Right atrium auricular region (tissue), 2 donors: ENCODE results near the gene NRF1. TPM values are rescaled to one million over a fixed set of nuclear protein-coding genes. Genes with fewer than 3 reads are reported as not detected.

ENCODE experiments used
- DNase-seq: peaks from one replicate; pipeline ENCODE4 v3.0.0-alpha.2; 2019; ENCODE audit warnings: low spot score
- H3K27ac ChIP-seq, 2 donors: fragments of 200-600 bp; sonication (generic); 1 replicate in 1 of 2; 2 replicates in 1 of 2; pipeline ENCODE4 v1.5.1; 2016 to 2019
- H3K27me3 ChIP-seq, 2 donors: fragments of 200-600 bp; sonication (generic); one replicate each; pipeline versions ENCODE4 v1.5.1 to v1.6.0; 2017 to 2019
- H3K36me3 ChIP-seq: fragments of 200-600 bp; sonication (generic); one replicate; pipeline ENCODE4 v1.5.1; 2016
- H3K4me1 ChIP-seq, 2 donors: fragments of 200-600 bp; sonication (generic); one replicate each; pipeline versions ENCODE4 v1.5.1 to v1.6.0; 2017 to 2019
- H3K4me3 ChIP-seq, 2 donors: fragments of 200-600 bp; sonication (generic); 1 replicate in 1 of 2; 2 replicates in 1 of 2; pipeline ENCODE4 v1.5.1; 2017 to 2019; ENCODE audit warnings: mild to moderate bottlenecking in 1 of 2, moderate library complexity in 1 of 2
- H3K9me3 ChIP-seq, 2 donors: fragments of 200-600 bp; sonication (generic); one replicate each; pipeline ENCODE4 v1.5.1; 2019
- CTCF ChIP-seq, 2 donors: fragments of 200-600 bp; sonication (generic); IDR thresholded peaks; one replicate each; pipeline ENCODE4 v1.5.1; 2019; ENCODE audit warnings: antibody characterized with exemption in 2 of 2
- total RNA-seq, 2 donors: library from RNA; depleted of rRNA; stranded (reverse); fragments of >200 nt; gene quantifications; one replicate each; pipeline ENCODE4 v1.1.0, GENCODE V29; 2016

The NRF1 gene
- total RNA-seq, 2 donors from 2014 or later = 14.9 to 21.2 TPM

GRCh38 chr7:129617178-129617577, 5.7 kb downstream of the NRF1 start:
- Histone ChIP-seq H3K4me3 (no peak overlapping the region), H3K9me3 (no peaks in the 10 kb centered on the region), H3K27ac (no peak overlapping the region), H3K36me3 (no peaks in the 10 kb centered on the region), H3K27me3 (no peaks in the 10 kb centered on the region), H3K4me1 (peaks cover 0 to 31% of the 10 kb centered on the region in 2 donors)
- no peak for TF ChIP-seq CTCF (IDR thresholded peaks at IDR 0.05)
- no peak for DNase-seq

- no peak overlapping the region for H3K4me3 ChIP-seq
- H3K27ac ChIP-seq = no peak overlapping the region
- TF ChIP-seq CTCF (IDR thresholded peaks at IDR 0.05) = no peak
- no peaks in the 10 kb centered on the region for H3K9me3 ChIP-seq
- H3K27me3 ChIP-seq = no peaks in the 10 kb centered on the region
- DNase-seq = no peak
- H3K36me3 ChIP-seq = no peaks in the 10 kb centered on the region
- H3K4me1 ChIP-seq = peaks cover 0 to 31% of the 10 kb centered on the region in 2 donors
Observed at GRCh38 chr7:129617652-129618051, 6.1 kb downstream of the NRF1 start.

GRCh38 chr7:129626896-129627295, 15.4 kb downstream of the NRF1 start:
- Histone ChIP-seq H3K9me3 (no peaks in the 10 kb centered on the region), H3K27me3 (no peaks in the 10 kb centered on the region), H3K4me3 (no peak overlapping the region), H3K36me3 (no peaks in the 10 kb centered on the region), H3K4me1 (peaks cover 0 to 5% of the 10 kb centered on the region in 2 donors), H3K27ac (no peak overlapping the region)
- DNase-seq = no peak
- no peak for TF ChIP-seq CTCF (IDR thresholded peaks at IDR 0.05)

GRCh38 chr7:129630341-129630740, 18.8 kb downstream of the NRF1 start:
- Histone ChIP-seq H3K27ac (no peak overlapping the region), H3K36me3 (no peaks in the 10 kb centered on the region), H3K9me3 (no peaks in the 10 kb centered on the region), H3K27me3 (no peaks in the 10 kb centered on the region), H3K4me3 (no peak overlapping the region), H3K4me1 (peaks cover 0 to 5% of the 10 kb centered on the region in 2 donors)
- TF ChIP-seq CTCF (IDR thresholded peaks at IDR 0.05) = no peak
- DNase-seq = no peak

GRCh38 chr7:129634361-129635034, 23.0 kb downstream of the NRF1 start:
- Histone ChIP-seq H3K27ac (no peak overlapping the region), H3K4me3 (no peak overlapping the region), H3K9me3 (no peaks in the 10 kb centered on the region), H3K4me1 (peaks cover 0 to 3% of the 10 kb centered on the region in 2 donors), H3K36me3 (no peaks in the 10 kb centered on the region), H3K27me3 (no peaks in the 10 kb centered on the region)
- no peak for DNase-seq
- TF ChIP-seq CTCF (IDR thresholded peaks at IDR 0.05) = no peak
